ENCODE measurements around the gene DNAH17.

DNAH17 gene

DNA sequence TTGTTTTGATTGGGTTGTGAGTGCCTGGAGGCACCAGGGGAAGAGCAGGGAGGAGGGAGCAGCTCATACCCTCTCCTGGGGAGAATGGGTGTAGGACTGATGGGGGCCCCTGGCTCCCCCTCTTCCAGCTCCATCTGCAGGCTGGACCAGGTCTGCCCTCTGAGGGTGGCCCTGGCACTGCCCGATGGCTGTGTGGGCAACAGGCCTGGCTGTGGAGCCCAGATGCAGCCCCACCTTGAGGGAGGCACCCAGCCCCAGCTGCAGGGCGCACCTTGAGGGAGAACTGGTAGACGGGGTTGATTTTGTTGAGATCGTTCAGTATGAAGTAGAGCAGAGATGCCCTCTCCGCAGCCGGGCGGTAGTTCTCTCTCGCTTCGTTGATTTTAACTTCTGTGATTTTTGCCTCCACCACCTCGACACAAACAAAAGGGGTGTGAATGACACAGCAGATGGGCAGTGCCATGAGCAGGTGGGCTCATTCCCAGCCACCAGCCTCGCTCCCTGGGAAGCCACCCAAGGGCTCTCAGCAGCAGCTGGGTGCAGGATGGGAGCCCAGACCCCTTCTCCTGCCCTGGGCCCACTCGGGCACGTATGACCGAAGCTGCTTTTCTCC, 127.1 kb downstream of the DNAH17 start:
- DNase-seq: no peak

DNA sequence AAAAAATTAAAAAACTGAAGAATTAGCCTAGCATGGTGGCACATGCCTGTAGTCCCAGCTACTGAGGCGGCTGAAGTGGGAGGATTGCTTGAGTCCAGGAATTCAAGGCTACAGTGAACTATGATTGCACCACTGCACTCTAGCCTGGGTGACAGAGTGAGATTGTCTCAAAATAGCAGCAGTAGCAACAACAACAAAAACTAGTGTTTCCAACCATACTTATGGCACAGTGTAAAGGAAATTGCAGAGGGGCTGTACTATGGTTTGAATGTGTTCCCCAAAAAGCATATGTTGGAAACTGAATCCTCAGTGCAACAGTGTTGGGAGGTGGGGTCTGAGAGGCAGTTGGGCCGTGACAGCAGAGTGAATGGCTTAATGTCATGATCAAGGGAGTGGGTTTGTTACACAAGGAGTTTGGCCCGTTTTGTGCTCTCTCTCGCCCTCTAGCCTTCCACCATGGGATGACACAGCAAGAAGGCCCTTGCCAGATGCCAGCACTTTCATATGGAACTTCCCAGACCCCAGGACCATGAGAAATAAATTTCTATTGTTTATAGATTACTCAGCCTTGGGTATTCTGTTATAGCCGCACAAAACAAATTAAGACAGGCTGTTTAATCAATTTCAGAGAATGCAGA, 128.7 kb downstream of the DNAH17 start:
- DNase-seq: no peak

DNA sequence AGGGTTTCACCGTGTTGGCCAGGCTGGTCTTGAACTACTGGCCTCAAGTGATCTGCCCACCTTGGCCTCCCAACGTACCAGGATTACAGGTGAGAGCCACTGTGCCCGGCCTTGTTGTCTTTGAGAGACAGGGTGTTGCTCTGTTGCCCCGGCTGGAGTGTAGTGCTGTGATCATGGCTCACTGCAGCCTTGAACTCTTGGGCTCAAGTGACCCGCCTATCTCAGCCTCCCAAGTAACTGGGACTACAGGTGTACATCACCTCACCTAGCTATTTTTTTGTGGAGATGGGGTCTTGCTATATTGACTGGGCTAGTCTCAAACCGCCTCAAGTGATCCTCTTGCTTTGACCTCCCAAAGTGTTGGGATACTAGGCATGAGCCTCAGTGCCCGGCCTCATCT, 130.4 kb downstream of the DNAH17 start:
- DNase-seq: no peak

DNA sequence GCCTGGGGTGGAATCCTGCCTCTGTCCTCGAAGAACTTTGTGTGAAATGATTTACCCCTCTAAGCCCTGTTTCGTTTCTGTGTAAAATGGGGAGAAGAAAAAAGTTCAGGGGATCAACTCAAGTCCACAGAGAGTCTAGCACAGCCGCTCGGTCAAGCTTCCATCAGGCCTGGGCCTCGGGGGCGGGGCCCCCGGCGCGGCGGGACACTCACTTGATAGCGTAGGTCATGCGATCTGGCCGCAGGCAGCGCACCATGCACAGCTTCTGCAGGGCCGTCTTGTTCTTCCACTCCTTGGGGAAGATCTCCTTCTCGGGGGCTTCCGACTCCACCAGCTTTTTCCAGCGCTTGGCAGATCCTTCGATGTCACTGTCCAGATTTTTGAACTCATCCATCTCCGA, 132.8 kb downstream of the DNAH17 start:
- no peak for DNase-seq

DNA sequence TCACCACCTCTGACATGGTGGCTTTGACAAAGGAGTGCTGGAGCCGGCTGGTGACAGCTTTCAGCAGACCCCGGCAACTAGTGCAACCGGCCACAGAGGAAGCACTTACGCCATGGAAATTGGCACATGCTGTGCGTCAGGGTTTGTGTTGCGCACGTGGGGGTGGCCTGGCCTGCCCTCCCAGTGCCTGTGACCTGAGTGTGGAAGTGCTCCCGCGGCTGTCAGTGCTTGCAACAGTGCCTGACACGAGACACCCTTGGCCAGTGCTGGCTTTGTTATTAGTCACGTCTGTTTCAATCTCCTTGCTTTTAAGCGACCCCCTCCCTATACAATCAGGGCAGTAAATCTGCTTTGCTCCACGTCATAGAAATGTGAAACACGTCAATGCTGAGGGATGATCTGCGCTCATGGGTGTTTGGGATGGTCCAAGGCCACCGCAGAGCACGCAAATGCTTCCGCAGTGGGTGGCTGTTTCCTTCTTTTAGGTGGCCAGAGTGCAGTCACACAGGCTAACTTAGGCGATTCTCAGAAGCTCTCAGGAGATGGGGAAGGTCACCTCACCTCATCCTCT, 134.5 kb downstream of the DNAH17 start:
- no peak for DNase-seq

DNA sequence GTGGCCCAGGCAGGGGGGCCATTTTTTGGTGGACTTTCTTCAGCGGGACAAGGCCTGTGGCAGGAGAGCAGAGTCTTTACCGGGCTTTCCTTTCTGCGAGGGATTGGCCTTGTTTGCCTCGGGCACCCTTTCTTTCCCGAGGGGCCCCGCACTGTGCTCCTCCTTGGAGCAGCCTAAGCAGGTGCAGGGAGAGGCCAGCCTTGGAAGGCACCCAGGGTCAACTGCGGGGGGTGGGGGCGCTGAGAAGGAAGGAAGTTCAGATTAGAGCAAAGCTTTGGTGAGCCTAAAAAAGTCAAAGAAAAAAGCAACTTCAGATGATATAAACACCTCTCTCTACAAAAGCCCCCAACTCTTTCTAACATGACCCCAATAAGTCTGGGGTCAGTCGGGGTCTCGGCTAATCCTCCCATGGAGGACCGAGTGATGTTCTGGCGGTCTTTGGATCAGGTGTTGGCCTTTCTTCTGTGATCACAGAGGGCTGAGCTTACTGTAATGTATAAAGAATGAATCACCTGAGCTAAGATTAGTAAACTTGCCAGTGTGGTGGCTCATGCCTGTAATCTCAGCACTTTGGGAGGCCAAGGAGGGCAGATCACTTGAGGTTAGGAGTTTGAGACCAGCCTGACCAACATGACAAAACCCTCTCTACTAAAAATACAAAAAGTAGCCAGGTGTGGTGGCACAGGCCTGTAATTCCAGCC, 135.8 kb downstream of the DNAH17 start:
- DNase-seq: no peak

DNA sequence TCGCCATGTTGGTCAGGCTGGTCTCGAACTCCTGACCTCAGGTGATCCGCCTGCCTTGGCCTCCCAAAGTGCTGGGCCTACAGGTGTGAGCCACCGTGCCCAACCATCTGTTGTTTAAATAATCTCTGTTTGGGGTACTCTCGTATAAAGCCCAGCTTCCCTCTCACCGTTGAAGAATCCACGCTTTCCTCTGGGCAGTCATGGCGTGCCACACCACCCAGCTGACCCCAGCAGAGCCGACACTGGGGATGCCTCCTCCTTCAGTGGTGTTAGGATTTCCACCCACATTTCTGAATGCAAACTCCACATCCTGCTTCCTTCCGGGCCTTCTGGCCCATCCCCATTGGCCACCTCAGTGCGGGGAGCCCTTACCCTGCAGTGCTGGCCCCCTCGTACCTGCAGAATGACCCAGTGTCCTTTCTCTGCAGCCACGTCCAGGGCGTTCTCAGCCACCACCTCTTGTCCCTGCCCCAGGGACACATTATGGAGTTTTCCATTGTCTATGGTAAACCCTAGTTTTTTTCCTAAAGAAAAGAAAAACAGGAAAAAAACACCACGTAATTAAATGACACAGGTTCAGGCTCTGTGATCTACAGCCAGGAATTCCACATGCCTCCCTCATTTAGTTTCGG, 138.4 kb downstream of the DNAH17 start:
- no peak for DNase-seq

DNA sequence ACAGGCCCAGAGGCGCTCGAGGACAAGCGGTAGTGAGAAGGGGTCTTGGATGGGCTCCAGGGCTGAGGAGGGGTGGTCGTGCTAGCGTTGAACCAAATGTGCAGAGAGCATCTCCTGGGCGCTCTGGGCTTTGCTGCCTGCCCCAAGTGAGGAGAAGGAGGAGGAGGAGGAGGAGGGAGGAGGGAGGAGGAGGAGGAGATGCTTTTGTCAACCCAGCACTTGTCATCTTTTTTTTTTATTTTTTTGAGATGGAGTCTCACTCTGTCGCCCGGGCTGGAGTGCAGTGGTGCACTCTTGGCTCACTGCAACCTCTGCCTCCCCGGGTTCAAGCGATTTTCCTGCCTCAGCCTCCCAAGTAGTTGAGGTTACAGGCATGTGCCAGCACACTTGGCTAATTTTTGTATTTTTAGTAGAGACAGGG, 138.9 kb downstream of the DNAH17 start:
- no peak for DNase-seq

DNA sequence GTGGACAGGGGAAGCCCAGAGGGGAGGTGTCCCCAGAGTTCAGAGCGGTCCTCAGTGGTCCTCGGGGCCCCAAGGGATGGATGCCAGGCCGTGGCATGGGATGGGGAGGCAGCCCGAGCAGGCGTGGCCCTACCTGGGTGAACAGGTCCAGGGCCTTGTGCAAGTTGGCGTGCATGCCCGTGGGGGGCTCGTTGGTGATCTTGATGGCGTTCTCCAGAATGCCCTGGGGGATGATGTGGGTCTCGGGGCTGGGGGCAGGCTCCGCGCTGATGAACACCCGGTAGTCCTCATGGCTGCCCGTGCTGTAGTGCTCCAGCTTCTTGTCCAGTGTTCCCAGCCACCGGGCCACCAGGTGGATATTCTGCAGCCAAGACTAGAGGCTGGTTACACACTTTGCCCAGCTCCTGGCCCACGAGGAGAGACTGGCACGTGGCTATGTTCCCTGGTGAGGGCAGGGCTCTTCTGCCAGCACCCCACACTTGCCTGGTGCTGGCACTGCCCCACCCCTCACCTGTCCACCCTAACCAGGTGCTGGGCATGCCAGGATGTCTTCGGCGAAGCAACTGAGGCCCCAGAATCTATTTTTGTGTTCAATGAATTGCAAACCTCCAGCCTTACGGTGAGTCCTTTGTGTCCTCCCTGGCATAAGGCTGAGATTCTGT, 139.6 kb downstream of the DNAH17 start:
- DNase-seq: no peak

DNA sequence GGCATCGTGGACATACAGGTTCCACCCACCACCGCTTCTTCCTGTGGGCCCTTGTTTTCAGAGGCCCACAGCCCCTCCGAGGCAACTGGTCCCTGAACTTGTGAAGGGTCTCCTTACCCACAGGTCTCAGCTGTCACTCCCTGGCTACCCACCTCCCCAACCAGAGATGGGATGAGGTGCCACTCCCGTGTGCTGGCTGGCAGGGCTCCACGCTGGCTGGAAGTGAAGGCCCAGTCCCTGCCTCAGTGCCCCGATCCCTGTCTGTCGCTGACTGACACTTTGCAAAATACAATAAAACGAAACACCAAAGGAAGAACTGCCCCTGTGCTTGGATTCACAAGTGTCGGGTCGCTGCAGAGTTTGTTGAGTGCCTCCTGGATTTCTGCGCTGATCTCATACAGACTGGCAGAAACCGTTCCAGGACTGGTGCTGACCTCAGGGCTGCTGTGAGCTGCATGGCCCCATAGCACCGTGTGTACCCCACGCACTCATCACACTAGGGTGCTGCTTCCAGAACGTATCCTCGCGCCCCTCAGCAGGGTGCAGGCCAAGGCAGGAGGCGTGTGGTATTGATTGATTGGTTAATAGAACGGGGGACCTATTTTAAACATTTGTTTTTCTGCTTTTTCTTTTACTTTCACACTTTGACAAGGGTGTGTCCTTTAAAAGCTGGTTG, 141.7 kb downstream of the DNAH17 start:
- DNase-seq: no peak

DNA sequence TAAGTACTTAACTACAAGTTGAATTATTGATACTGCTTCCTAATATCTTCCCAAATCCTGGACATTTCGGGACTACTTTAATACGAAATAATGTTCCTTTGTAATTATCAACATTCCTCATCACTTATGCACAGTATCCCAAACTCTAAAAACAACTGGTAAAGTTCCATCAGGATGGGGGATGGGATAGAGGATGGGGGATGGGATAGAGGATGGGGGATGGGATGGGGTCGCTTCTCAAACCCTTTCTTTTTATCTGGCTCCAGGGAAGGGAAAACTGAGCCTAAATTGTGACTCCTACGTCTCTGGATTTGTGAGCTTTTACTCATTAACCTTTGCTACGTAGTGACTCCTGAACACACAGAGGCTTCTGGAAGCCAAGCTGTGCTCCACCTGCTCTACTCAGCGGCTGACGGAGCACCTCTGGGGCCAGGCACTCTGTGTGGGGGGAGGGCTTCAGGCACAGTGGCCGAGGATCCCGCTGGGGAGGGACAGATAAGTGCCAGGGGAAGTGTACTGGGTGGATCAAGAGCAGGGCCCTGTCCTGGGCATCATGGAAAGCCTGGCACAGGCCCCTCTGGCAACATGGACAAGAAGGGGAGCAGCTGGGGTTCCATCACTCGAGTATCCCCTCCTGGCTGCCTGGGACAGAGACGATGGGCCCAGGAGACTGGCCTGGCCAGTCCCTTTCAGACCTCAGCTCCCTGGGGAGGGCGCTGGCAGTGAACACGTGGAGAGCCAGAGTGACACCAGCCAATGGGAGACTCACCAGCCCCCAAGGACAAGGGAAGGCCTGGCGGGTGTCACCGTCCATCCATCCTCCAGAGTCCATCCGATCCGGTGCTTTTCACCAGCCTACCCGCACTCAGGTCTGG, 142.5 kb downstream of the DNAH17 start:
- DNase-seq: no peak

DNA sequence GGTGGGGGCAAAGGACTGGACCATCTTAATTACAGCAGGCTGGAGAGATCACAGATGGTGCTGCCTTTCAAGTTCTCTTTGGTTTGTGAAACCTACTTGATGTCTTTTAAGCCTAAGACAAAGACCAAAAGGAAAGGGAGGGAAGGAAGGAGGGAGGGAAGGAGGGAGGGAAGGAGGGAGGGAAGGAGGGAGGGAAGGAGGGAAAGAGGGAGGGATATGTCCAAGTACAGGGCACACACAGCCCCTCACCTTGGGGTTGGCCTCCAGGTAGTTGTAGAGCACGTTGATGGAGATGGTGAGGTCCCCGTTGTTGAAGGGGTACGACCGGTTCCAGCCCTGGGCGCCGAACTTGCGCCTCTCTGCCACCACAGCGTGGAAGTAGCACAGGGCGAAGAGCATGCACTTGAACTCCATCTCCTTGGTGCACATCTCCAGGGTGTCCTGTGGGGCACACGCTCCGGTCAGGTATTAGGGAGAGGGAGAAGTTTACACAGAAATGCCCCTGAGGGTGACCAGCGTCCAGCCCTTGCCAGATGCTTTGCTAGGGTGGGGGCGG, 143.3 kb downstream of the DNAH17 start:
- no peak for DNase-seq

DNA sequence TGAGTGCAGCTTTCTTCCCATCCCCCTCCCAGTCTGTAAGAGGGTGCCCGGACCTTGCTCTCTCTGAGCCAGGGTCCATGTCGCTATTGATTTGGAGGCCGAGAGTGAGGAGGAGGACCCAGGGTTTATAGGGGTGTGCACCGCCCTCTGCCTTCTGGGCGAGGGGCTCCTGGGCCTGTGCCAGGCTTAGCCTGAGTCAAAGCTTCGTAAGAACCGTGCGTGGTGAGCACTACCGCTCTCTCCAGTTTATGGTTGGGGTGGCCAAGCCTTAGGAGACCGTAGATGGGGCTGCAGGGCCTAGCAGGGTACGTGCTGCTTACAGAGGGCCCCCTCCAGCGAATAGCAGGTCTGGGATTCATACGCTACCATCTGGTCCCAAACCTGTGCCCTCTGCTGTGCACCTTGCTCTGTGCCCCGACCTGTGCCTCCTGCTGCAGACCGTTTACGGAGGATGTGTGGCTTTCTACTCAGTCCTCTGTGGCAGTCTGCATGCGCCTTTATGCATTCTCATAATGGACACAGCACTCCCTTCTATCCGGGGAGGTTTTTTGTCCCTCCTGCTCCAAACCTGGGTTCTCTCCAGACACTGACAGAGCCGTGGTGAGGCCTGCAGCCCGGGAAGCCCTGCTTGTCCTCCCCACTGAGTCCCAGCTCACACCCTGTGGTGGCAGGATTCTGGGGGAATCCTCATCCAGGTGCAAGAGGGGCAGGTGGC, 144.0 kb downstream of the DNAH17 start:
- DNase-seq: no peak

DNA sequence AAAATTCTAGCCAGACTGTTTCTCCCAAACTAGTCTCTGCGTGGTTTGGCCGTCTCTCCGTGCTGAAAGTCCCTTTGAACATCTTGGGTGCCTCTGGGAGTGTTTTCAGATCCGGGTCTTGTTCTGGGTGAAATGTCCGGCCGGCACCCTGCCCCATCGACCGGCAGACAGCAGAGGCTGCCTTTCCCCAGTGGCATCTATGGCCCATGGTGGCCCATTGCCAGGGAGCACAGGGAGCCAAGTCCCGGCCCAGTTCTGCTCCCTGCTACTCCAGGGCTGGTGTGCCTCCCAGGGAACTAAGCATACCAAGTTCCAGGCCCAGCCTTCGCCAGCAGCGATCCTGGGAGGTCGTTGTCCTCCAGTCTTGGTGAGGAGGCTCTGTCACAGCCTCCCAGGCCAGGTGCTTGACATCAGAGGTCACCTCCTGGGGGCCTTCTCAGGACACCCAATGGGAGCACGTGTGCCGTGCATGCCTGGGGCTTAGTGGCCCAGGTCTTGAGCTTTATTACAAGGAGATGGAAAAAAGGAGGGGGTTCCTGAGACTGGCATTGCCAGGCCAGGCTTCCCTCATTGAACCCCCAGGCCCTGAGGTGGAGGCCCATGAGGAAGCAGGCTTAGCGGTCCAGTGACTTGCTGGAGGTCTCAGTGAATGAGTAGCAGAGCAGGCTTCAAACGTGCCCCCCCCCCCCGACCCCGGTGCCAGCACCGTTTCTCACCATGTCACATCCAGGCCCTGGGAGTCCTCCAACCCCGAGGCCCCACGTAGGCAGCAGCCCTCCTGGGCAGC, 144.8 kb downstream of the DNAH17 start:
- DNase-seq: no peak

DNA sequence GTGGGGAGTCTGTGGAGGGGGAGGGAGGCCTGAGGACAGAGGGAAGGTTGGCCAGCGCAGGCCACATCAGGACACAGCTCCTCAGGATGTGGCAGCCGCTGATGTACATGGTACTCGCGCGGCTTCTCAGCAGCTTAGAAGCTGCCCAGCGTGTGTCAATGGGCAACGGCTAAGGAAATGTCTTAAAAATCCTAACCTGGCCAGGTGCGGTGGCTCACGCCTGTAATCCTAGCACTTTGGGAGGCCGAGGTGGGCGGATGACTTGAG, 145.6 kb downstream of the DNAH17 start:
- no peak for DNase-seq

DNA sequence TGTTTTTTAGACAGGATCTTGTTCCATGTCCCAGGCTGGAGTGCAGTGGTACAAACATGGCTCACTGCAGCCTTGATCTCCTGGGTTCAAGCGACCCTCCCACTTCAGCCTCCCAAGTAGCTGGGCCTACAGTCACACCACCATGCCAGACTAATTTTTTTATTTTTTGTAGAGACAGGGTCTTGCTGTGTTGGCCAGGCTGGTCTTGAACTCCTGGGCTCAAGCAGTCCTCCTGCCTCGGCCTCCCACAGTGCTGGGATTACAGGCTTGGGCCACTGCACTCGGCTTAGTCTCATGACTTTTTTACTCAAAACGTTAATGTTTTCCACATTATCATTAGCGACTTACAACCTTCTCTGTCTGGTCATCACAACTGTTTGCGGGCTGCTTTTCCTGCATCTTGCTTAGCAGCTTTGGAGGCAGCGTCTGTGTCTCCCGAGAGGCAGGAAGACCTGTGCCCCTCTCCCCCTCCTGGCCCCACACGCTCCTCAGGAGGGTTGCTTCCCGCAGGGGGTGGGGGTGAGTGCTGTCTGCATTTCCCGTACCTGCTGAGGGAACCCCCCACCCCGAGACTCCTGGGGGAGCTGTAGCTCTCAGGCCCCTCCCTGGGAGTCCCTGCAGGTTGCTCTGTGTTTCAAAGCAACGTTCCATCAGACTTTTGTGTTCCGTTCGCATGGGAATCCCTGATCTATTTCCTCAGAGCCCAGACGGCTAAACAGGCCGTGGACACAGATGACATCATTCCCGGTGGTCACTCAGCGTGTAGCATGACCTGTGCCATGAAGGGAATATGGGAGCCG, 146.1 kb downstream of the DNAH17 start:
- DNase-seq: no peak

DNA sequence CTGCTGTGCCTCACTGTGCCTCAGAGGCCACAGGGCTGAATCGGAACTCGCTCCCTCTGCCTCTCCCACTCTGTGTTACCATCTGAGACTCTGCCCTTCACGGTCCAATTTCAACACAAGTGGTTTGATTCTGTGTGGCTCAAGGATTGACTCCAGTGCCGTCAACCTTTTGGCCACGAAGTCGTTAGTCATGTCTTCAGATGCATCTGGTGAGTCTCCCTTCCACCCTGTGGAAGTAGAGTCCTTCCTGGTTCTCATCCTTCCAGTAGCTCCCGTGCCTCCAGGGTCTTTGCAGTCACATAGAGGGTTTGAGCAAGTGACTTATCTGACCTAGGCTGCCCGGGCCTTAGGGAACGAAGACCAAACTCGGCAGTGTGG, 147.6 kb downstream of the DNAH17 start:
- DNase-seq: no peak

DNA sequence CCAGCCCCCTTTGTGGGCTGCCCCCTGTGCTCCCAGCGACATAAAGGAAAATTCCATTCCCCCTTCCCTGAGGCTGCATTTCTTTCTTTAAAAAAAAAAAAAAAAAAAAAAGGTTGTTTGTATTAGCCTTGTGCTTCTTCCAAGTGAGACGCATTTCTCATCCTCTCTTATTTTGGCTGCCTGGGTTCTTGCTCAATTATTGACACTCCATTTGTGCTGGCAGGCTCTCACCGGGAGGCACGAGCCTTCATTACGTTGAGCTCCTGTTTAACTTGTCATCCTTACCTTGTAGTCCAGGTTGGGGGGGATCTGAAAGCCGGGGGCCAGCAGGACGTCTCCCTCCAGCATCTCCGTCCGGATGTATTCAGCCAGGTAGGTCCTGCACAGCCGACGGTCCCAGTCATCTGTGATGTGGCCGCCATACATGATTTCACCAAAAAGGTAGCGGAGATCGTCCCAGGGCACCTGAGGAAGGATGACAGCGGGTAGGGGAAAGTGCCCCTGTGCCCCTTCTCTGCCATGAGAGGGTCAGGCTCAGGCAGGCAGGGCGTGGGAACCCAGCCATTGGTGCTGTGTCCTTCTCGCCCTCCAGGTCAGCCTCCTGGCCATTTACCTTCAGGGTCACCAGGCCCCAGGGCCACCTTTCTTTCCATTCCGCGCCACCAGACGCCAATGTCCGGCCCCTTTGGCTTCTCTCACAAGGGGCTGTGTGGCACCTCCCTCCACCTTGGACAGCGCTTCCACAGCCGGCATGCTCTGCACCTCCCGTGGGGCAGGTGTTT, 148.2 kb downstream of the DNAH17 start:
- DNase-seq: no peak

Measured in activated T-cell treated with anti-CD3 and anti-CD28 coated beads, Interleukin-2, amount 50 U/mL, for 1 hour (primary cell).